Ovary (tissue), 9 donors: ENCODE results near the gene MTAP. TPM values are rescaled to one million over a fixed set of nuclear protein-coding genes. Genes with fewer than 3 reads are reported as not detected.

Experiments
- DNase-seq, 5 donors: peaks; one replicate each; pipeline ENCODE4 v3.0.0-alpha.2; 2019 to 2020
- H3K27ac ChIP-seq, 2 donors: fragments of 200-600 bp; one replicate each; pipeline versions ENCODE4 v1.5.1 to v1.8.0; 2019 to 2022
- H3K27me3 ChIP-seq: fragments of 200-600 bp; one replicate; pipeline ENCODE4 v1.8.0; 2022
- H3K36me3 ChIP-seq: fragments of 200-600 bp; sonication (generic); one replicate; pipeline ENCODE4 v1.5.1; 2019
- H3K4me1 ChIP-seq: one replicate; pipeline ENCODE4 v1.8.1; 2013; ENCODE audit warnings: mild to moderate bottlenecking, moderate library complexity; ENCODE audit not compliant: insufficient read depth
- H3K4me3 ChIP-seq: fragments of 200-600 bp; sonication (generic); one replicate; pipeline ENCODE4 v1.5.1; 2017
- H3K9me3 ChIP-seq, 2 donors: fragments of 200-600 bp in 1 of 2; sonication (generic) in 1 of 2; one replicate each; pipeline versions ENCODE4 v1.5.1 to v1.8.1; 2013 to 2019; ENCODE audit warnings: mild to moderate bottlenecking in 1 of 2, moderate library complexity in 1 of 2
- EP300 ChIP-seq: sonication (generic); formaldehyde crosslinking; IDR thresholded peaks from one replicate; pipeline ENCODE4 v1.6.1; 2017; ENCODE audit warnings: antibody characterized with exemption
- POLR2A ChIP-seq: fragments of 450-650 bp; IDR thresholded peaks from one replicate; pipeline ENCODE4 v1.6.1; 2017; ENCODE audit warnings: antibody characterized with exemption, mild to moderate bottlenecking, moderate library complexity
- WGBS, 3 donors: extraction: QIAGEN DNeasy Blood & Tissue Kit in 1 of 3; methylation state at CpG; one replicate each; pipeline versions ENCODE4 v1.1.5 to v1.1.7; 2013 to 2017; 5-methylcytosine and 5-hydroxymethylcytosine counted together
- intact Hi-C, 4 donors: fragments of 100-400 bp; cut with DNase I; formaldehyde crosslinking; loops; one replicate each; pipeline versions ENCODE4 v1.11.0 to v1.15.1; 2022 to 2023
- polyA plus RNA-seq, 2 donors: library from polyadenylated mRNA; stranded (reverse); fragments of 200-250 nt in 1 of 2; fragments of 350-450 nt in 1 of 2; fragmentation: Illumina TruSeq in 1 of 2; extraction: RNeasy Lipid Tissue Mini Kit (QIAGEN cat#74804) in 1 of 2; gene quantifications; one replicate each; pipeline ENCODE4 v1.2.3, GENCODE V29; 2013 to 2014
- total RNA-seq, 7 donors: library from RNA; depleted of rRNA in 2 of 7; stranded (reverse); fragments of >200 nt in 2 of 7; fragmentation: NEBNext Ultra II Directional in 3 of 7; extraction: Animal tissue kit (Norgen Biotek cat#: 25700) in 3 of 7; gene quantifications; one replicate each; pipeline versions ENCODE4 v1.1.0 to v1.2.4, GENCODE V29; 2016 to 2023
- TF ChIP-seq, protein P1 (sequence below), 3 donors: fragments of 450-650 bp in 2 of 3; fragments of 200-600 bp in 1 of 3; IDR thresholded peaks; one replicate each; pipeline versions ENCODE4 v1.5.1 to v1.8.0; 2016 to 2022; ENCODE audit warnings: antibody characterized with exemption in 3 of 3, mild to moderate bottlenecking in 1 of 3
- donor health status: DM: no; HTN: no; CAD: no; lungs with moderate emphysema.
- donor health status: DM: no; HTN: no; CAD: no.
- donor health status: Bipolar disorder and iron deficiency.
- donor health status: DM: yes; HTN: yes; CAD: no.
- donor health status: DM: no; HTN: no; CAD: no.
- donor health status: DM: yes; HTN: yes; CAD: no.

MTAP gene
- total and polyA plus RNA-seq, 9 donors = 12.2 to 43.3 (median 34.0) TPM

DNA sequence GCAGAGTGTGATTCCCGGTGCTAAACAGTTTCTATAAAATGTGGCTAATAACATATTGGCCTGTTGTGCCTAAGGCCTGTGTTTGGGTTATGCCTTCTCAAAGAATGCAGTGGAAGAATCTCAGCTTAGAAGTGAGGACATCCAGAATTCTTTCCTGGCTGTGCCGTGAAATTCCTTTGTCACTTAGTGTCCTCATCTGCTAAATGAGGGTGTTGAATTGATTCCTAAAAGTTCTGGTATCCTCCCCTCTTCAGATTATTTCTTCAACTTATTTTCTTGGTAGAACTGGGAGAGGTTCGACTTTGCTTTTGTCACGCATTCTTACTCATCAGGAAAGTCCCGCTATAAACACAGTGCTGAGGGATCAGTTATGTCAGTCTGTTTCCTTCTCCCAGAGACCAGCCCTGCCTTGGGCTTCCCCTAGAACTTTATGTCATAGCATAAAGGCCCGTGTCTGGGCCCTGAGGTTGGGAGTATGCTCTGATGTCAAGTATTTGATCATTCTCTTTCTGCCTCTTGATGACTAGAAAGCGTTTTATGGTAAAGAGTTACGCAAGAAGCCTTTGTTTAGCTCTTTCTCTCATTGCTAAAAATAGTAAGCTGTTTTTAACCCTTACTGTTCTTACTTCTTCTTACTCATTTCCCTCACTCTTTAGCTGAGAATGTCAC is 29.5 kb downstream of the MTAP start:
- Histone ChIP-seq H3K27me3 (no peaks in the 10 kb centered on the region), H3K36me3 (no peaks in the 10 kb centered on the region), H3K27ac (no peak overlapping the region), H3K4me1 (no peaks in the 10 kb centered on the region), H3K9me3 (no peaks in the 10 kb centered on the region), H3K4me3 (no peak overlapping the region)
- intact Hi-C loops = no loop called here
- no peak for DNase-seq
- 76 to 80% (median 77%) methylated on average over 8 of the region's 8 CpGs for WGBS, 3 donors
- TF ChIP-seq, protein P1, sequence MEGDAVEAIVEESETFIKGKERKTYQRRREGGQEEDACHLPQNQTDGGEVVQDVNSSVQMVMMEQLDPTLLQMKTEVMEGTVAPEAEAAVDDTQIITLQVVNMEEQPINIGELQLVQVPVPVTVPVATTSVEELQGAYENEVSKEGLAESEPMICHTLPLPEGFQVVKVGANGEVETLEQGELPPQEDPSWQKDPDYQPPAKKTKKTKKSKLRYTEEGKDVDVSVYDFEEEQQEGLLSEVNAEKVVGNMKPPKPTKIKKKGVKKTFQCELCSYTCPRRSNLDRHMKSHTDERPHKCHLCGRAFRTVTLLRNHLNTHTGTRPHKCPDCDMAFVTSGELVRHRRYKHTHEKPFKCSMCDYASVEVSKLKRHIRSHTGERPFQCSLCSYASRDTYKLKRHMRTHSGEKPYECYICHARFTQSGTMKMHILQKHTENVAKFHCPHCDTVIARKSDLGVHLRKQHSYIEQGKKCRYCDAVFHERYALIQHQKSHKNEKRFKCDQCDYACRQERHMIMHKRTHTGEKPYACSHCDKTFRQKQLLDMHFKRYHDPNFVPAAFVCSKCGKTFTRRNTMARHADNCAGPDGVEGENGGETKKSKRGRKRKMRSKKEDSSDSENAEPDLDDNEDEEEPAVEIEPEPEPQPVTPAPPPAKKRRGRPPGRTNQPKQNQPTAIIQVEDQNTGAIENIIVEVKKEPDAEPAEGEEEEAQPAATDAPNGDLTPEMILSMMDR (IDR thresholded peaks at IDR 0.05) = no peak
- TF ChIP-seq POLR2A = no peak
- no peak for TF ChIP-seq EP300

DNA sequence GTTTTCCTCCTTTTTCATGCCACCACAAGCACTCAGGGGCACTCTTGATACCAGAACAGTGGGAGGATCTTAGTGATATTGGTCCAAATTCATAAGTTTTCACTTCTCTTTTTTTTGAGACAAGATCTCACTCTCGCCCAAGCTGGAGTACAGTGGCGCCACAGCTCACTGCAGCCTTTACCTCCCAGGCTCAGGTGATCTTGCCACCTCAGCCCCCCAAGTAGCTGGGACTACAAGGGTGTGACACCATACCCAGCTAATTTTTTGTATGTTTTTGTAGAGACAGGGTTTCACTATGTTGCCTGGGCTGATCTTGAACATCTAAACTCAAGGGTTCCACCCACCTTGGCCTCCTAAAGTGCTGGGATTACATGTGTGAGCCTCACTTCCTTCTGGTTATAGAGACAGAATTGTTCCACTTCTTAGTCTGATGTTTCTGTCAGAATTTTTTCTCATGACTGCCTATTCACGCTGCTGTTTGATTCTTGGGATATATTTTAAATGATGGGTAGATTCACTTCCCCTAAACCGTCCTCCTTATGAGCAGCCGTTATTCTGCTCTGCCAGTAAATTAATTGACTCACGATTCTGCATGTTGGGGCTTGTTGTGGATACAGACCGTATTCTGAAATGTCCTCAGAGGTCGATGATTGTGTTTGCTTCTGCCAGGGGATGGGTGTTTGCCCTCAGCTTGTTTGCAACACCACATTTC is 30.8 kb downstream of the MTAP start:
- no peak for TF ChIP-seq EP300
- TF ChIP-seq, protein P1 (IDR thresholded peaks at IDR 0.05) = no peak
- TF ChIP-seq POLR2A = no peak
- H3K4me1 ChIP-seq = no peaks in the 10 kb centered on the region
- no peaks in the 10 kb centered on the region for H3K9me3 ChIP-seq
- no peaks in the 10 kb centered on the region for H3K27me3 ChIP-seq
- no peaks in the 10 kb centered on the region for H3K36me3 ChIP-seq
- intact Hi-C loops = no loop called here
- H3K4me3 ChIP-seq = no peak overlapping the region
- H3K27ac ChIP-seq = no peak overlapping the region
- DNase-seq = no peak
- 89 to 96% (median 94%) methylated on average over 8 of the region's 8 CpGs for WGBS, 3 donors

DNA sequence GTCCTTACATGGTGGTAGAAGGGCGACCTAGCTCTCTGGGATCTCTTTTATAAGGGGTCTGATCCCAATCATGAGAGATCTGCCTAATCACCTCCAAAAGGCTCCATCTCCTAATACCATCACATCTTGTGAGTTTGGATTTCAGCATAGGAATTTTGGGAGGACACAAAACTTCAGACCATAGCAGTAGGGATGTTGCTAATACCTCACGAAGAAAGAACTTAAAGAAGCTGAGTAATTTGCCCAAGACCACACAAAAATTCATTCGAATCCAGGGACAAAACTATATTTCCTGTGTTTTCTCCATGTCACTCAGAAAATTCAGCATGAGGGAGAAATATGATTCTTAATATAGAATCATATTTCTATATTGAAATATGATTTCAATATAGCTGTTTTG is 32.7 kb downstream of the MTAP start:
- Histone ChIP-seq H3K36me3 (no peaks in the 10 kb centered on the region), H3K9me3 (no peaks in the 10 kb centered on the region), H3K27ac (no peak overlapping the region), H3K4me3 (no peak overlapping the region), H3K4me1 (no peaks in the 10 kb centered on the region), H3K27me3 (no peaks in the 10 kb centered on the region)
- TF ChIP-seq, protein P1 (IDR thresholded peaks at IDR 0.05) = no peak
- no peak for TF ChIP-seq POLR2A
- no peak for TF ChIP-seq EP300
- 92 to 98% (median 97%) methylated on average over 3 of the region's 3 CpGs for WGBS, 3 donors
- intact Hi-C loops = no loop called here
- no peak for DNase-seq

DNA sequence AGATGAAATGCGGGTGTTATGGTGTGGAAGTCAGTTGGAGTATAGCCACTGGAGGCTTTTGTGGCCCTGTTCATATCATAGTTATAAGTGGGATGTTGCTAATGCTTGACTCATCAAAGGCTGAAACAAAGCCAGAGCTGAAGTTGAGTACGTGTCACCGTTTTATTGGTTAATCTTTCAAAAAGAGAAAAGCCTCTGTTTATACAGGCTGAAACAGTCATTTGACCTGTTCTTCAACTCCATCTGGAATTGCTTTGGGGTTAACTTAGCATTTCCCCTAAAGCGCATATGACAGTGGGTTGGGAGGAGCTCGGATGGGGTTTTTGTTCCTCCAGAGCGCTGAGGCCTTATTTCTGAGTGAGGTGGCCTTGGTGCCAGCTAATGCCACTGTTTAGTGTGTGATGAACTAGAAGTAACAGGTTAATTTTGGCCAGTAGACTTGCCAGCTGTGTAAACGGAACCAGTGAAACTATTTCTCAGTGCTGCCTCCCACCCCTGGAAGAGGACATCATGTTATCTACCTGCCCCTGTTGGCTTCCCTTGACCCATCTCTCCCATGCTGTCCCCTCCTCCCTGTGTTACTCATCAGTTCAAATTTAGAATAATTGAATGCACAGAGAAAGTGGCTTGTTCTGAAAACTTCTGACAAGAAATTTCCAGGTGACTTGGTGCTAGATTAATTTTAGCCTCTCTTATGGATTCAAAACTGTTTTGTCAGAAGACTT is 34.2 kb downstream of the MTAP start:
- H3K9me3 ChIP-seq = no peaks in the 10 kb centered on the region
- DNase-seq = no peak
- H3K4me3 ChIP-seq = no peak overlapping the region
- TF ChIP-seq POLR2A (no peak), EP300 (no peak)
- TF ChIP-seq, protein P1 (IDR thresholded peaks at IDR 0.05) = no peak
- H3K27ac ChIP-seq = no peak overlapping the region
- intact Hi-C loops = no loop called here
- no peaks in the 10 kb centered on the region for H3K27me3 ChIP-seq
- H3K4me1 ChIP-seq = no peaks in the 10 kb centered on the region
- H3K36me3 ChIP-seq = no peaks in the 10 kb centered on the region
- 81 to 88% (median 82%) methylated on average over 7 of the region's 7 CpGs for WGBS, 3 donors
